SK-N-SH treated with all-trans-retinoic acid at 6 μM for 48 hours (cell line): ENCODE measurements around the gene COL5A2.

Experiments used
- ATAC-seq: fragments of 200-7000 bp; cut with Tn5 transposase; 3 replicates; pipeline ENCODE4 v1.9.1; 2020; ENCODE audit warnings: mild to moderate bottlenecking, moderate library complexity
- ARNTL ChIP-seq: fragments of 450-650 bp; formaldehyde crosslinking; IDR thresholded peaks from 2 replicates; pipeline ENCODE4 v1.5.0; 2020; ENCODE audit warnings: low read depth, mild to moderate bottlenecking, moderate library complexity, borderline replicate concordance
- CREB5 ChIP-seq: fragments of 250-450 bp; sonication (Bioruptor Pico); IDR thresholded peaks from 2 replicates; pipeline ENCODE4 v1.5.1; 2020; ENCODE audit warnings: low read depth, mild to moderate bottlenecking, moderate library complexity
- CSDC2 ChIP-seq: fragments of 250-450 bp; sonication (Bioruptor Pico); IDR thresholded peaks from 2 replicates; pipeline ENCODE4 v1.5.0; 2020; ENCODE audit warnings: mild to moderate bottlenecking, moderate library complexity
- CSRNP3 ChIP-seq: fragments of 250-450 bp; sonication (Bioruptor Pico); IDR thresholded peaks from 2 replicates; pipeline ENCODE4 v1.5.1; 2021; ENCODE audit warnings: mild to moderate bottlenecking, moderate library complexity
- ESRRG ChIP-seq: fragments of 250-450 bp; sonication (Bioruptor Pico); IDR thresholded peaks from 2 replicates; pipeline ENCODE4 v1.6.1; 2021; ENCODE audit warnings: mild to moderate bottlenecking
- GLIS3 ChIP-seq: fragments of 250-450 bp; sonication (Bioruptor Pico); IDR thresholded peaks from 2 replicates; pipeline ENCODE4 v1.5.0; 2020; ENCODE audit warnings: mild to moderate bottlenecking, moderate library complexity
- ISL1 ChIP-seq: fragments of 250-450 bp; sonication (Bioruptor Pico); IDR thresholded peaks from 2 replicates; pipeline ENCODE4 v2.1.2; 2022; ENCODE audit warnings: mild to moderate bottlenecking, moderate library complexity
- OSR1 ChIP-seq: fragments of 250-450 bp; sonication (Bioruptor Pico); IDR thresholded peaks from 2 replicates; pipeline ENCODE4 v1.8.0; 2022; ENCODE audit warnings: moderate library complexity, mild to moderate bottlenecking, inconsistent platforms
- PATZ1 ChIP-seq: fragments of 250-450 bp; sonication (Bioruptor Pico); IDR thresholded peaks from 2 replicates; pipeline ENCODE4 v1.8.0; 2020; ENCODE audit warnings: mild to moderate bottlenecking, moderate library complexity, borderline replicate concordance
- POU6F1 ChIP-seq: fragments of 250-450 bp; sonication (Bioruptor Pico); IDR thresholded peaks from 2 replicates; pipeline ENCODE4 v1.8.0; 2021; ENCODE audit warnings: low read depth, mild to moderate bottlenecking, moderate library complexity, borderline replicate concordance
- PPARA ChIP-seq: fragments of 250-450 bp; sonication (Bioruptor Pico); IDR thresholded peaks from 2 replicates; pipeline ENCODE4 v1.5.0; 2020; ENCODE audit warnings: mild to moderate bottlenecking, borderline replicate concordance
- SNAI2 ChIP-seq: fragments of 250-450 bp; sonication (Bioruptor Pico); IDR thresholded peaks from 2 replicates; pipeline ENCODE4 v1.5.0; 2020; ENCODE audit warnings: mild to moderate bottlenecking, moderate library complexity
- TCF4 ChIP-seq: fragments of 250-450 bp; sonication (Bioruptor Pico); IDR thresholded peaks from 2 replicates; pipeline ENCODE4 v1.8.0; 2021; ENCODE audit warnings: mild to moderate bottlenecking, moderate library complexity, borderline replicate concordance
- TSHZ2 ChIP-seq: fragments of 250-450 bp; sonication (Bioruptor Pico); IDR thresholded peaks from 2 replicates; pipeline ENCODE4 v1.5.0; 2020; ENCODE audit warnings: mild to moderate bottlenecking, moderate library complexity
- ZC3H10 ChIP-seq: fragments of 250-450 bp; sonication (Bioruptor Pico); IDR thresholded peaks from 2 replicates; pipeline ENCODE4 v1.5.1; 2021; ENCODE audit warnings: mild to moderate bottlenecking, moderate library complexity
- ZFP3 ChIP-seq: fragments of 250-450 bp; sonication (Bioruptor Pico); IDR thresholded peaks from 2 replicates; pipeline ENCODE4 v1.5.0; 2020; ENCODE audit warnings: mild to moderate bottlenecking, moderate library complexity
- ZFP30 ChIP-seq: fragments of 450-650 bp; formaldehyde crosslinking; IDR thresholded peaks from 2 replicates; pipeline ENCODE4 v1.5.0; 2022; ENCODE audit warnings: mild to moderate bottlenecking, moderate library complexity
- ZNF565 ChIP-seq: fragments of 450-650 bp; formaldehyde crosslinking; conservative IDR thresholded peaks from 2 replicates; pipeline ENCODE4 v1.5.0; 2020; ENCODE audit warnings: low read depth, mild to moderate bottlenecking, moderate library complexity
- ZNF70 ChIP-seq: fragments of 450-650 bp; formaldehyde crosslinking; IDR thresholded peaks from 2 replicates; pipeline ENCODE4 v1.5.0; 2020; ENCODE audit warnings: mild to moderate bottlenecking, moderate library complexity
- ZNF8 ChIP-seq: fragments of 450-650 bp; formaldehyde crosslinking; IDR thresholded peaks from 2 replicates; pipeline ENCODE4 v1.5.0; 2020; ENCODE audit warnings: mild to moderate bottlenecking, moderate library complexity

Gene COL5A2

GRCh38 chr2:189191766-189192165 lies 12.2 kb upstream of the COL5A2 start:
- no peak for ATAC-seq
- TF ChIP-seq OSR1 (CRISPR knock-in tag) (no peak), ZNF8 (no peak), GLIS3 (CRISPR knock-in tag) (no peak), ESRRG (CRISPR knock-in tag) (no peak), CREB5 (no peak), PATZ1 (CRISPR knock-in tag) (no peak), PPARA (no peak), TCF4 (CRISPR knock-in tag) (no peak), ISL1 (CRISPR knock-in tag) (no peak), ZFP3 (CRISPR knock-in tag) (no peak)

- TF ChIP-seq ARNTL = no peak
- TF ChIP-seq ZFP3 (CRISPR knock-in tag) = no peak
- no peak for TF ChIP-seq CSRNP3 (CRISPR knock-in tag)
- TF ChIP-seq PATZ1 (CRISPR knock-in tag) = no peak
- no peak for TF ChIP-seq ZNF565 (CRISPR knock-in tag)
- TF ChIP-seq TSHZ2 (CRISPR knock-in tag) = no peak
- TF ChIP-seq CSDC2 = no peak
- no peak for ATAC-seq
These were observed 11.1 kb upstream of the COL5A2 start for GRCh38 chr2:189190685-189191084.

- ATAC-seq = no peak
- TF ChIP-seq TCF4 (CRISPR knock-in tag) (no peak), ZNF70 (CRISPR knock-in tag) (no peak), ISL1 (CRISPR knock-in tag) (no peak), ZFP30 (CRISPR knock-in tag) (no peak), CSRNP3 (CRISPR knock-in tag) (no peak), CSDC2 (no peak), ZC3H10 (CRISPR knock-in tag) (no peak), POU6F1 (no peak), ARNTL (no peak), ESRRG (CRISPR knock-in tag) (no peak), ZNF565 (CRISPR knock-in tag) (no peak), SNAI2 (CRISPR knock-in tag) (no peak), TSHZ2 (CRISPR knock-in tag) (no peak), OSR1 (CRISPR knock-in tag) (no peak)
These were observed 8.7 kb upstream of the COL5A2 start for GRCh38 chr2:189188115-189188805.
